MM.1S (cell line): ENCODE results near the gene ADCYAP1R1.

ENCODE experiments used
- EZH2 ChIP-seq: fragments of 300-600 bp; sonication (generic); optimal IDR thresholded peaks from 2 replicates; pipeline ENCODE3; 2017; ENCODE audit warnings: low read depth, mild to moderate bottlenecking, antibody characterized with exemption, low read length, mixed read lengths
- TF ChIP-seq, protein P1 (sequence below): fragments of 300-600 bp; sonication (generic); IDR thresholded peaks from 2 replicates; pipeline ENCODE4 v1.5.1; 2016; ENCODE audit warnings: antibody characterized with exemption, low read length, mixed read lengths

- TF ChIP-seq, protein P1, sequence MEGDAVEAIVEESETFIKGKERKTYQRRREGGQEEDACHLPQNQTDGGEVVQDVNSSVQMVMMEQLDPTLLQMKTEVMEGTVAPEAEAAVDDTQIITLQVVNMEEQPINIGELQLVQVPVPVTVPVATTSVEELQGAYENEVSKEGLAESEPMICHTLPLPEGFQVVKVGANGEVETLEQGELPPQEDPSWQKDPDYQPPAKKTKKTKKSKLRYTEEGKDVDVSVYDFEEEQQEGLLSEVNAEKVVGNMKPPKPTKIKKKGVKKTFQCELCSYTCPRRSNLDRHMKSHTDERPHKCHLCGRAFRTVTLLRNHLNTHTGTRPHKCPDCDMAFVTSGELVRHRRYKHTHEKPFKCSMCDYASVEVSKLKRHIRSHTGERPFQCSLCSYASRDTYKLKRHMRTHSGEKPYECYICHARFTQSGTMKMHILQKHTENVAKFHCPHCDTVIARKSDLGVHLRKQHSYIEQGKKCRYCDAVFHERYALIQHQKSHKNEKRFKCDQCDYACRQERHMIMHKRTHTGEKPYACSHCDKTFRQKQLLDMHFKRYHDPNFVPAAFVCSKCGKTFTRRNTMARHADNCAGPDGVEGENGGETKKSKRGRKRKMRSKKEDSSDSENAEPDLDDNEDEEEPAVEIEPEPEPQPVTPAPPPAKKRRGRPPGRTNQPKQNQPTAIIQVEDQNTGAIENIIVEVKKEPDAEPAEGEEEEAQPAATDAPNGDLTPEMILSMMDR, result no peak
- TF ChIP-seq EZH2, result no peak
These were observed 56.1 kb downstream of the ADCYAP1R1 start for GRCh38 chr7:31108097-31108657.
